Endothelial cell of umbilical vein (primary cell): ENCODE measurements around the gene SPINT3. TPM values are rescaled to one million over a fixed set of nuclear protein-coding genes. Genes with fewer than 3 reads are reported as not detected.

ENCODE experiments used
- BruUV-seq: library from RNA; stranded (reverse); fragments of 400-500 nt; replicated peaks from 2 replicates; lab custom pipeline; 2021; lab: Mats Ljungman, UMichigan
- CTCF ChIA-PET: fragments of 300-600, 350-600 bp; sonication (Branson Sonifier 250); formaldehyde crosslinking; loops from one replicate; lab custom pipeline; 2021; ENCODE audit warnings: antibody characterized with exemption, inconsistent platforms; lab: Charles Lee
- POLR2A ChIA-PET: fragments of 300-600, 350-600 bp; sonication (Branson Sonifier 250); formaldehyde crosslinking; loops from one replicate; lab custom pipeline; 2021; ENCODE audit warnings: antibody characterized with exemption, inconsistent platforms; lab: Charles Lee
- DNase-seq: peaks from one replicate; pipeline ENCODE4 v3.0.0-alpha.2; 2011; ENCODE audit warnings: low read depth, low spot score
- FAIRE-seq: peaks from 2 replicates; lab custom pipeline; 2011; peaks lifted over from hg19 to GRCh38; lab: Jason Lieb, UNC
- H2AFZ ChIP-seq: 2 replicates; pipeline ENCODE4 v1.6.0; 2012; ENCODE audit warnings: low read depth, low read length, control low read depth, inconsistent platforms
- H3K27ac ChIP-seq: 2 replicates; pipeline ENCODE4 v1.5.1; 2011; ENCODE audit warnings: low read depth, mild to moderate bottlenecking, control low read depth, low read length, moderate library complexity; ENCODE audit not compliant: insufficient read depth
- H3K27me3 ChIP-seq, 2 experiments: 2 replicates each; pipeline versions ENCODE4 v1.6.0 to v1.6.1; 2011; ENCODE audit warnings: low read length in 2 of 2, mixed read lengths in 1 of 2; ENCODE audit not compliant: control insufficient read depth in 2 of 2, insufficient read depth in 2 of 2
- H3K36me3 ChIP-seq, 2 experiments: 2 replicates in 1 of 2; 3 replicates in 1 of 2; pipeline ENCODE4 v1.5.1; 2011; ENCODE audit warnings: low read length in 2 of 2, mild to moderate bottlenecking in 1 of 2, moderate library complexity in 1 of 2; ENCODE audit not compliant: control insufficient read depth in 2 of 2, insufficient read depth in 2 of 2; ENCODE audit errors: extremely low read depth in 1 of 2
- H3K4me1 ChIP-seq: 3 replicates; pipeline ENCODE4 v1.5.1; 2011; ENCODE audit warnings: mild to moderate bottlenecking, low read length; ENCODE audit not compliant: control insufficient read depth, insufficient read depth; ENCODE audit errors: extremely low read depth
- H3K4me2 ChIP-seq: 2 replicates; pipeline ENCODE4 v1.6.1; 2011; ENCODE audit warnings: low read length, control low read depth, mixed read lengths; ENCODE audit not compliant: insufficient read depth
- H3K4me3 ChIP-seq, 3 experiments: fragments of 200-600 bp in 1 of 3; sonication (generic), shearing (Covaris generic) in 1 of 3; replicated peaks in 1 of 3; 2 replicates each; pipeline ENCODE4 v1.5.1; 2011 to 2016; ENCODE audit warnings: control low read depth in 3 of 3, low read length in 3 of 3, mild to moderate bottlenecking in 2 of 3, inconsistent platforms in 1 of 3, low read depth in 1 of 3, moderate library complexity in 1 of 3; ENCODE audit not compliant: insufficient read depth in 1 of 3
- H3K79me2 ChIP-seq: 2 replicates; pipeline ENCODE4 v1.6.0; 2012; ENCODE audit warnings: low read length, inconsistent platforms; ENCODE audit not compliant: control insufficient read depth, insufficient read depth
- H3K9ac ChIP-seq: replicated peaks from 2 replicates; pipeline ENCODE3; 2011; ENCODE audit warnings: low read length, control low read depth; ENCODE audit not compliant: insufficient read depth; ENCODE audit errors: extremely low read depth
- H3K9me1 ChIP-seq: replicated peaks from 3 replicates; pipeline ENCODE4 v1.6.0; 2011; ENCODE audit warnings: mild to moderate bottlenecking, low read length; ENCODE audit not compliant: control insufficient read depth, insufficient read depth; ENCODE audit errors: extremely low read depth
- H3K9me3 ChIP-seq: replicated peaks from 2 replicates; pipeline ENCODE4 v1.5.1; 2012; ENCODE audit warnings: low read length, inconsistent platforms; ENCODE audit not compliant: control insufficient read depth, insufficient read depth
- H4K20me1 ChIP-seq: replicated peaks from 2 replicates; pipeline ENCODE3; 2011; ENCODE audit warnings: mild to moderate bottlenecking, low read length; ENCODE audit not compliant: control insufficient read depth, insufficient read depth; ENCODE audit errors: extremely low read depth
- CTCF ChIP-seq, 2 donors: IDR thresholded peaks; 1 replicate in 1 of 2; 2 replicates in 1 of 2; pipeline ENCODE4 v1.5.1; 2011; ENCODE audit warnings: low read length in 2 of 2, mild to moderate bottlenecking in 2 of 2, moderate library complexity in 2 of 2, control low read depth in 1 of 2, inconsistent platforms in 1 of 2, low read depth in 1 of 2; ENCODE audit not compliant: insufficient read depth in 1 of 2; ENCODE audit errors: extremely low read depth in 1 of 2
- EZH2 ChIP-seq: IDR thresholded peaks from 2 replicates; pipeline ENCODE4 v1.6.1; 2012; ENCODE audit warnings: borderline replicate concordance, low read depth, mild to moderate bottlenecking, moderate library complexity, low read length, inconsistent platforms; ENCODE audit not compliant: severe bottlenecking
- FOS ChIP-seq: IDR thresholded peaks from 2 replicates; pipeline ENCODE4 v1.6.1; 2011; ENCODE audit warnings: mild to moderate bottlenecking, low read length, moderate library complexity, borderline replicate concordance; ENCODE audit not compliant: insufficient read depth
- GATA2 ChIP-seq: IDR thresholded peaks from 2 replicates; pipeline ENCODE4 v1.7.0; 2011; ENCODE audit warnings: low read depth, mild to moderate bottlenecking, moderate library complexity, mixed read lengths, low read length; ENCODE audit not compliant: insufficient read length, insufficient read depth
- JUN ChIP-seq: IDR thresholded peaks from 2 replicates; pipeline ENCODE4 v1.6.1; 2011; ENCODE audit warnings: borderline replicate concordance, low read depth; ENCODE audit not compliant: insufficient read length, insufficient read depth
- MAX ChIP-seq: IDR thresholded peaks from 2 replicates; pipeline ENCODE4 v1.6.1; 2011; ENCODE audit not compliant: insufficient read depth, insufficient read length
- MYC ChIP-seq: IDR thresholded peaks from one replicate; pipeline ENCODE4 v1.6.1; 2011; ENCODE audit warnings: mild to moderate bottlenecking, low read depth, low read length
- POLR2A ChIP-seq: IDR thresholded peaks from 2 replicates; pipeline ENCODE4 v1.6.1; 2012; ENCODE audit warnings: low read depth, mild to moderate bottlenecking, control low read depth, low read length
- POLR2AphosphoS5 ChIP-seq: IDR thresholded peaks from 2 replicates; pipeline ENCODE4 v1.6.1; 2012; ENCODE audit warnings: low read depth, mild to moderate bottlenecking, control low read depth, low read length, moderate library complexity; ENCODE audit not compliant: insufficient read depth
- dilution Hi-C: fragments of 300-500 bp; cut with MboI; formaldehyde crosslinking; loops from one replicate; pipeline ENCODE4 v1.15.0; 2019; ENCODE audit warnings: low sequenced_read_pairs; ENCODE audit not compliant: extremely low pct_ligation_motif_present
- intact Hi-C: fragments of 100-400 bp; cut with micrococcal nuclease; formaldehyde crosslinking; loops from one replicate; pipeline ENCODE4 v1.10.0; 2022
- polyA plus RNA-seq, 4 experiments: library from polyadenylated mRNA; depleted of rRNA in 3 of 4; stranded (reverse) in 3 of 4; unstranded in 1 of 4; fragments of >200 nt; gene quantifications; 2 replicates each; pipeline versions ENCODE4 v1.2.1 to v1.2.3, GENCODE V29; 2011 to 2012; ENCODE audit warnings: missing spikeins in 1 of 4
- total RNA-seq: library from RNA; stranded (reverse); gene quantifications from 2 replicates; pipeline ENCODE4 v1.2.3, GENCODE V29; 2021

Gene SPINT3
- total and polyA plus RNA-seq, 2 donors (not counting 3 experiments of a cell fraction or from before 2014, with no cell fraction given) = not detected

GRCh38 chr20:45489083-45489531, 26.3 kb downstream of the SPINT3 start:
- Histone ChIP-seq H3K9ac (no peak overlapping the region), H3K4me1 (no peaks in the 10 kb centered on the region), H4K20me1 (no peaks in the 10 kb centered on the region), H3K36me3 (no peaks in the 10 kb centered on the region), H3K4me2 (no peak overlapping the region), H3K9me3 (no peaks in the 10 kb centered on the region), H3K27me3 (peaks cover 3 to 8% of the 10 kb centered on the region in 2 experiments), H3K4me3 (no peak overlapping the region), H3K27ac (no peak overlapping the region), H3K79me2 (no peaks in the 10 kb centered on the region), H2AFZ (no peak overlapping the region), H3K9me1 (no peaks in the 10 kb centered on the region)
- intact Hi-C loops = no loop called here
- DNase-seq (peak; percentile 5), FAIRE-seq (no peak)
- dilution Hi-C loops = no loop called here
- no TSS peak for BruUV-seq
- TF ChIP-seq POLR2AphosphoS5 (peak; percentile 32), POLR2A (no peak), GATA2 (peak; percentile 82), JUN (no peak), EZH2 (no peak), MAX (no peak), CTCF (IDR thresholded peaks at IDR 0.05; ENCODE audit: extremely low read depth in 1 of 2, insufficient read depth in 1 of 2, low read depth in 1 of 2, low read length in 2 of 2) (no peak), MYC (no peak), FOS (peak; percentile 48)
- CTCF ChIA-PET = interaction anchor here (1.2 kb wide), 1 partner anchor 282 kb away, joined by 3 read pairs; no protein-coding TSS in a partner anchor
- POLR2A ChIA-PET = no interaction called here
